GM12891 (cell line): ENCODE data around the gene STX16.

ENCODE experiments used
- PAX5 ChIP-seq: IDR thresholded peaks from 2 replicates; pipeline ENCODE4 v1.6.1; 2011; ENCODE audit warnings: low read length, moderate library complexity, mild to moderate bottlenecking; ENCODE audit not compliant: insufficient read depth, severe bottlenecking
- POLR2A ChIP-seq: IDR thresholded peaks from 2 replicates; pipeline ENCODE4 v1.6.1; 2011; ENCODE audit warnings: low read depth, low read length, control low read depth
- POLR2AphosphoS5 ChIP-seq: IDR thresholded peaks from 2 replicates; pipeline ENCODE4 v1.6.1; 2011; ENCODE audit warnings: low read depth, low read length, control low read depth
- POU2F2 ChIP-seq: IDR thresholded peaks from 2 replicates; pipeline ENCODE4 v1.6.1; 2011; ENCODE audit warnings: low read depth, mild to moderate bottlenecking, control low read depth, low read length, moderate library complexity
- SPI1 ChIP-seq: IDR thresholded peaks from 2 replicates; pipeline ENCODE4 v1.6.1; 2011; ENCODE audit warnings: low read depth, low read length, control low read depth
- TAF1 ChIP-seq: IDR thresholded peaks from 2 replicates; pipeline ENCODE4 v1.6.1; 2011; ENCODE audit warnings: low read depth, low read length, control low read depth

GRCh38 chr20:58649288-58650180 is 1.5 kb upstream of the STX16 start:
- TF ChIP-seq TAF1 (no peak), POLR2A (no peak), POLR2AphosphoS5 (no peak), POU2F2 (no peak), SPI1 (no peak), PAX5 (no peak)
